Cardiac septum (tissue), 1 donor: Measurements from ENCODE around the gene PPP4R2. TPM values are rescaled to one million over a fixed set of nuclear protein-coding genes. Genes with fewer than 3 reads are reported as not detected.
"Not testable (repeated sequence)": the region's sequence is repeated elsewhere in the genome, so short reads cannot be mapped to it uniquely, and the experiment has no call there.

Experiments used
- DNase-seq: peaks from one replicate; pipeline ENCODE4 v3.0.0-alpha.2; 2020; ENCODE audit warnings: low spot score
- intact Hi-C: fragments of 100-400 bp; cut with DNase I; formaldehyde crosslinking; loops from one replicate; pipeline ENCODE4 v1.14.0; 2022
- total RNA-seq: library from RNA; stranded (reverse); fragmentation: NEBNext Ultra II Directional; extraction: Animal tissue kit (Norgen Biotek cat#: 25700); gene quantifications from one replicate; pipeline ENCODE4 v1.2.1, GENCODE V29; 2021
- donor health status: DM: no; HTN: no; CAD: no.

The PPP4R2 gene
- total RNA-seq, 1 donor from 2014 or later = 46.6 TPM

DNA sequence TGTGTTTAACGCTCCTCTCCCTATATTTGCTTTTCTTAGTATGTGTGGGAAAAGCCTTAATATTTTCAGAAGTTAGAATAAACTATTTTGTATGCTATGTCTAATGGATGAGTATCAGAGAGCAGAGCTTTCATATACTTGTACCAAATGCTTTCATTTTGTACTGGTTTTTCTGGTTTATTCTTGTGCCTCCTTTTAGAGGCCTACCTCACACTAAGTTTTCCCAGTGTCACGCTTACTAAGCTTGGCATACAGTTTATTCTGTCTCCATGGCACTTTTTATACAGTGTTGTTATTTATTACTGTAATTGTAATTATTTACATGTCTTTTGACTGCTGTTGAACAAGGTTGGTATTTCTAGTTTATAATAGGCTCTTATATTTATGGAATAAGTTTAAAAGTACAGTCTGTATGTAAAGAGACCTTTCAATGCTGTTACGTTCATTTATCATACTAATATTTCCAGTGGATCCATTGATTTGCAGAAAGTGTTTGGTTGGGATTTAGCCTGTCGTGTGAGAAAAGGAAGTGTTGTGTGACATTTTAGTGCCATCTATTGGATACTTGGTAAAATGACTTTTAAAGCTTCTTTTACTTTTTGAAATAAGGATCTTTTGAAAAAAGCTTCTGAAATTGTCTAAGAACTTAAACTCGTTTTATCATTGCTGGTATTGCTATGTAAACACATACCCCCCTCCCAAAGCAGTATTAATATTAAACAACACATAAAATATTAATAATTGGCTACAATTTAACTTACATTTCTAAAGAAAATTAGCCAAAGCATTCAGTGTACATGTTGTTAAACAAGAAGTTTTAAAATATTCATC, 59.6 kb downstream of the PPP4R2 start:
- intact Hi-C loops = loop anchor here (1.0 to 10.0 kb wide), 3 partner anchors 59 to 211 kb away; partner anchors contain the start of genes PPP4R2 and SHQ1

DNA sequence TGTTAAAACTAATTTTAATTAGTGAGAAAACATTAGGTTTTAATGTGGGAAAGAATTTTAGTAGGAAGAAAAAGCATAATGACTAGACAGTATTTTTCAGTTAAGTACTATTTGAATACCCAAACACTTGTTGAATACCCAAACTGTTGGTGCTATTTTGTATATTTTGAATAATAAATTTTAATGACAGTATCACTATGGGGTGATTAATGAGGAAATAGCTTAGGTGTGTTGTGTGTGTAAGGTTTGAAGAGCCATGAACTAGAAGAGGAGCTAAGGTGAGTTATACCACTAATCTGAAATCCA, 60.2 kb downstream of the PPP4R2 start:
- intact Hi-C loops = loop anchor here (1.0 to 10.0 kb wide), 3 partner anchors 59 to 212 kb away; partner anchors contain the start of genes PPP4R2 and SHQ1
- DNase-seq = no peak

More for the DNA sequence above, 59.6 kb downstream of the PPP4R2 start:
- DNase-seq = no peak

DNA sequence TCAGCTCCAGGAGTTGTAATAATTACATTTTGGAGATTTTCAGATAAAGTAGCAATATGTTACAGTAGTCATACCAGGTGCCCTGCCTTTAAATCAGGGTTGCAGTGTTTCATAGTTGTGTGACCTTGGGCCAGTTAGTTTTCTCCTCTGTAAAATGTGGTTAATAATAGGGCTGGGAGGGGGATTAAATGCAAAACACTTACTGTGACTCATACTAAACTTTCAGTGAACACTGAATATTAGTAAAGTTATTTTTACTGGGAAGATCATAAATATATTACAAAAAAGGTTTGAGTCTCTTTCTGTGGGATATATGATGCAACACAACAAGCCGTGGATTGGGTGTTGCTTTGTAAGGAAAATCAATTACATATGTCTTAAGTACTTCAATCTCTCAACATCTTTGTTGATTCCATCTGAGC, 63.7 kb downstream of the PPP4R2 start:
- intact Hi-C loops = no loop called here
- DNase-seq = no peak

DNA sequence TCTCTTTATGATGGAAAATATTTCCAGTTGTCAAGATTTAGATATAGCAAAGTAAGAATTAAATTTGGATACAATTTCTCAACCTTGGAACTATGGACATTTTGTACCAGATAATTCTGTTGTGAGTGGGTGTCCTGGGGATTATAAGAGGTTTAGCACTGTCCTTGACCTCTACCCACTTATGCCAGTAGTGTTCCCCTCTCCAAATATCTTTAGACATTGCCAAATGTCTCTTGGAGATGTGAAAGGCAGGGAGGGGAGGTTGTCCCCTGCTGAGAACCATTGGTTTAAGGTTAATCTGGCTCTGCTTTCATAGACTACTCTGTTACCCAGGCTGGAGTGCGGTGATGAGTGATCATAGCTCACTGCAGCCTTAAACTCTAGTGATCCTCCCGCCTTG, 64.8 kb downstream of the PPP4R2 start, which contains the start of gene EBLN2:
TSS of gene EBLN2 (plus strand) at position 244 of the 400 bp plus-strand sequence. CDS start 423 bp downstream, outside the sequence.
- intact Hi-C loops = no loop called here
- DNase-seq = no peak

DNA sequence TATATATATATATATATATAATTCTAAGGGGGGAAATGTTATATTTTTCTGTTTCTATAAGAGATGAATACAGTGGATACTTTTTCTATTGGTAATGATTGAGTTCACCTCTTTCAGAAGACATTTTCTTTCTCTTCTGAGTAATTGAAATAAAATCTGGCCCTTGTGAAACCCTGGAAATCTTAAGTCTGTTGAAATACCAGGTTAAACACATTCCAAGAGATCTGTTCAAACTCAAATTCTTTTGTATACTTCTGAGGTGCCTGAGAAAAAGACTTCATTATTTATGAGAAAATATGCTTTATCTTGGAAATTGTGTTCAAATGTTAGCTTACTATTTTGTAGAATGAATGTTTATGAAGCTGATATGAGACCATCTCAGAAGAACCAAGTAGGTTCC, 69.6 kb downstream of the PPP4R2 start:
- DNase-seq, intact Hi-C loops: not testable (repeated sequence)

DNA sequence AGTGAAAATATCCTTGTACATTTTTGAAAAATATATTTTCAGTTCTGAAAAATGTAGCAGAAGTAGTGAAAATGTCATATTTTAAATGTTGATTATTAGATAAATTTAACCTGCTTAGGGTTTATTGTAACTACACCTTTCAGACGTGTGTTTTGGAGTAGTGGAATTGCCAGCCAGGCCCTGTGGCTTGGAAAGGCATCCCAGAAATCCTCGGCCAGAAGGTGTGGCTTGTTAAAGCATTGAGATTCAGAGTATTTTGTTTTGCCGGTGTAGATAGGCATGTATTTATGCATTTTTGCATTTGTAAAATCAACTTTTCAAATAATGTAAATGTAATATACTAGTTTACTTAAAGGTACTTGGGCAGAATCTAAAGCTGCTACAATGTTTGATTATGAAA, 71.8 kb downstream of the PPP4R2 start:
- intact Hi-C loops = no loop called here
- no peak for DNase-seq

DNA sequence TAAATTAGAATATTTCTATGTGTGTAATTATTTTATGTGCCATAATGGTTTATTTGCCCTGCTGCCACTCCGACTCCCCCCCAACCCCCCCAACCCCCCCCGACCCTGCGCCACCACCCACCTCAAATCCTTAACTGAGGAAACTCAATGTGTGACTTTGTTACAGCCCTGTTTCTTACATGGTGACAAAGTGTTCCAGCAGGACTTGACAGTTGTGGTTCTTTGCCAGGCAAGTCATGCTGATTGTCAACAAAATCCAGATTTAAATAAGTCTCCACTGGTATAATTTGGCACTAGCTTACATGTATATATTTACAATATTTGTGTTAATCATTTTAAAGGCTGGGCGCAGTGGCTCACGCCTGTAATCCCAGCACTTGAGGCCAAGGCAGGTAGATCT, 72.6 kb downstream of the PPP4R2 start:
- DNase-seq = no peak
- intact Hi-C loops = no loop called here

DNA sequence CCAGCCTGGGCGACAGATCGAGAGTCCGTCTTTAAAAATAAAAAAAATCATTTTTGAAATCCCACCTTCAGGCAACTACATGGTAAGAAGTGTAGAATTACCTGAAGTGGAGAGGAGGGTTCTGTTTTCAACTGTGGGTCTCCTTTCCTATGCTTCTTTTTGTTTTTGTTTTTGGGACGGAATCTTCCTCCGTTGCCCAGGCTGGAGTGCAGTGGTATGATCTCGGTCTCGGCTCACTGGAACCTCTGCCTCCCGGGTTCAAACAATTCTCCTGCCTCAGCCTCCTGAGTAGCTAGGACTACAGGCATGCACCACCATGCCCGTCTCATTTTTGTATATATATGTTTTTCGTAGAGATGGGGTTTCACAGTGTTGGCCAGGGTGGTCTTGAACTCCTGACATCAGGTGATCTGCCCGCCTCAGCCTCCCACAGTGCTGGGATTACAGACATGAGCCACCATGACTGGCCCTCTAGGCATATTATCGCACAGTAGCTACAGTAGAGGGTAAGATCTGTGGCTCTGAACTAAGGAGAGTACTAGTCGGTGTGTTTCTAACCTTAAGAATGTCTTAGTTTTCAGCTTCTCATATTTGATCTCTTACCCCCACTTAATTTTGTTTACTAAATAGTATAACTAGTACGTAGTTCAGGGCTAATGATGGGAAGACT, 73.3 kb downstream of the PPP4R2 start:
- intact Hi-C loops = no loop called here
- DNase-seq = no peak

DNA sequence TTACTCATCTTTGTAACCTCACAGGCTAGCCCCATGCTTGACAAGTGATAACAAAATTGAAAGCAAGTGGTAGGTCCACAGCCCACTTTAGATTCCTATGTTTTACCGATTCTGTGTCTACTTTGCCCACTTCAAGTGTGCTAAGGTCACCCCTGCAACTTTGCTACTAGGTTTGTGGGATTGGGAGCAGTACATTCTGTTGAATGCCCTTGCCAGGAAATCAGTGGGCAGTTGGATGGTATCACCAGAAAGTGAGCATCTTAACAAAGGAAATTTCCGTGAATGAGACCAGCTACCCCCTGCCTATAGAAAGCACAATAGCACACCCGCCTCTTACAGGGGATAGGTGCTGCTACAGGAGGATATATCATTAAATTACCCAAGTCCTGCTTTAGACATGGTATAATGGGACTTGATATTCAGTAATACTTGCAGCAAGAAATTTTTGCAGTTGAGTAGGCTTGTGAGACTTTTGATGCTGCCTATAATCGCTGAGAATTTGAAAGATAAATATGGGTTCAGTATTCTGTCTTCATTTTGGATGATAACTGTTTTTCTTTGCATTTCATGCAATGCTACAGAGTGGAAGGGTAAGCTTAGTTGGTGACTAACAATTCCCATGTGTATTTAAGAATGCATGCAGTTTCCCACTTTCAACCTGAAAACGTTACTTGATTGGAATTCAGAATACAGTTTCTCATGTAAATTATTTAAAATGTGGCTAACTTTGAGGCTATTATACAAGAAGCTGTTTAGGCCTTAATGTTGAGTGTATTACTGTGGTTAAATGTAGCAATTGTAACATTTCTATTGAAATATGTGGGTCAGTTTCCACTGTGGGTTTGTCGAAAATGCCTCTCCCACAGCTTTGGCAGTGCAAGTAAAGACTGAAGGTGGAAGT, 74.3 kb downstream of the PPP4R2 start:
- intact Hi-C loops = no loop called here
- DNase-seq = no peak

DNA sequence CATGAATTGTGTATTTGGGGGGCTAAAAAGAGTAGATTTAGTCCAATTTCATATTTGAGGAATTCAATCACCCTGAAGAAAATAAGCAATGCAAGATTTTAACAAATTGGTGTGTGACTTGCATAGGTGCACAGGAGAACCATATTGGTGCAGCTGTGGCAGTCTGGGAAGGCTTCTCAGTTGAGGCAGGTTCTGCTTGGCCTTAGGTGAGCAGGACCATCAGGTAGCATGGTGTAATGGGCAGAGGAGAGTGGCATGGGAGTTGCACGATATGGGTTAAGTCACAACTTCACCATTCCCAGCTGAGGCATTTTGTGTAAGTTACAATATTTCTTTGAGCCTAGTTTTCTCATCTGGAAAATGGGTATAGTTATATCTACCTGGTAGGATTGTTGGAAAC, 75.3 kb downstream of the PPP4R2 start:
- DNase-seq = no peak
- intact Hi-C loops = no loop called here

DNA sequence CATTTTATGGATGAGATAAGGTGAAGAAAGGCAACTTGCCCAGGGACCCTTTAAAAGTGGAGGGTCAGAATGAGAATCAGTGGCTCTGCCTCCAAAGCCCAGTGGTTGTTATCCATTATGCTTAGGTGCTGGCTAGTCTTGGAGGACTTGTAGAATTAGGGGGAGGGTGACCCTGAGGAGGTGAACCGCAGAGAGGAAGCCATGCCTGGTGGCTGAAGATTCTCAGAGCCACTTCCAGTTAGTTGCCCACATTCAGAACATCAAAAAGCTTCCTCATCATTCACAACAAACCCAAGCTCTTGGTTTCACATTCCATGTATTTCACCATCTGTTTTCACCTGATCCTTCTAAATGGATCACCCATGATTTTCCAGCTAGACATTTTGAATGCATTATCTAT, 76.0 kb downstream of the PPP4R2 start:
- DNase-seq = no peak
- intact Hi-C loops = no loop called here

DNA sequence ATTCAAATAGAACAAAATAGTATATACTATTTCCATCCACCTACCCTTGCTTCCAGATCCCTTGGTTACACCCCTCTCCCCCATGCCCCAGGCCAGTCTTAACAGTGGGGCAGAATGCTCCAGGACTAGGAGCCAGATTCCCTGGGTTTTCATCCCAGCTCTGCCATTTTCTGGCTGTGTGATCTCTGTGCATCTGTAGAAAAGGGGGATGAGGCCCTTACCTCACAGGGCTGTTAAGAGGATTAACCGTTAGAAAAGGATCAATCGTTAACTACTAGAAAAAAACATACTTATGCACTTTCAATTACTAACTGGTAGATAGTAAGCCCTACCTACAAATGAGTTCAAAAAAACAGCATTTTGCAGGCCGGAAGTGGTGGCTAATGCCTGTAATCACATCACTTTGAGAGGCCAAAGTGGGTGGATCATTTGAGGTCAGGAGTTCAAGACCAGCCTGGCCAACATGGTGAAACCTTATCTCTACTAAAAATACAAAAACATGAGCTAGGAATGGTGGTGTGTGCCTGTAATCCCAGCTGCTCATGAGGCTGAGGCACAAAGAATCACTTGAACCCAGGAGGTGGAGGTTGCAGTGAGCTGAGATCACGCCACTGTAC, 76.6 kb downstream of the PPP4R2 start:
- intact Hi-C loops = no loop called here
- DNase-seq = no peak

DNA sequence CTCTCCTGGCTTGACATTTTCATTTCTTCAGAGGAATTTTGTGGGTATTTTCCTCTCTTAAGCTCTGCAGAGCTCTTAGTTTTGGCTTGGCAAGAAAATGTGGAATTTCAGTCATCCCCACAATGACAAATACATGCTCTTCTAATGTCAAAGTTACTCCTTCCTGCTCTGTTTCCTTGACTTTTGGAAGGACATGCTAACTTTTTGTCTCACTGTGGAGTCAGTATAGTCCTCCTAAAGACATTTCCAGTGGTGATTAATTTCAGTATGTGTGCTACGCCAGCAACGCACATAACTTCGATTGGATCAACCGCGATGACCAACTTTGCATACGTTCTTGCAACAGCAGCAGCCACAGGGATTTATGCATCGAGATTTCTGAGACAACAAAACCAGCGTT, 78.2 kb downstream of the PPP4R2 start:
- no peak for DNase-seq
- intact Hi-C loops = no loop called here

DNA sequence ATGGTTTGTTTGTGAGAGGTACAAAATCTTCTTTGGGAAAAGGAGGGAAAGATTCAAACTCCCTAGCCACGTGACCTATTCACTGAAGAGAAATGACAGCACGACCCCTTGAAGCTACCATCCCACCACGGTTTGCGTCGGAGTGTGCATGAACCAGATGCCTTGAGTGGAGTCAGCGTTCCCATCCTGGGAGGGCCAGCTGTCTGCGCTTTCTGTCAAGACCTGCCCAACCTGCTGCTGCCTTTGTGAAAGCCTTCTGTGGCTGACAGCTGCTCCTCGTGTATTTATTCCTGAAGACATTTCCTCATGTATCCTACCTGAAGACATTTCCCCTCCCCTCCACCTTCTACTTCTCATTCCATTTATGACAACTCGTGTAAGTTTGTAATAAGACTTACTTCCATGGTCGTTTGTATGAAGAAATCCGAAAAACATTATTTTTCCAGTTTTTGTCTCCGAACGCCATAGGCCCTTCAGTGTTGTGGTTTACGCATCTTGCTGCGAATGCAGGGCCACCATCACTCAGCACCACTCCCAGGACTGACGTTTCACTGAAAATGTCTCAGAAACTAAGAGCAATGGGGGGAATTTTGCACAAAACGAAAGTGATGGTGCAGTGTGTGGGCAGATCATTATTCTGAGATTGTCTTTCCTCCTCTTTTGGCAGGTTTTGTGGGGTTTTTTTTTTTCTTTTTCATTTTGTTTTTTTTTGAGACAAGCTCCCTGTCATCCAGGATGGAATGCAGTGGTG, 83.8 kb downstream of the PPP4R2 start:
- intact Hi-C loops = loop anchor here (10.0 kb wide), 1 partner anchor 1206 kb away; no protein-coding TSS in a partner anchor
- DNase-seq = no peak

DNA sequence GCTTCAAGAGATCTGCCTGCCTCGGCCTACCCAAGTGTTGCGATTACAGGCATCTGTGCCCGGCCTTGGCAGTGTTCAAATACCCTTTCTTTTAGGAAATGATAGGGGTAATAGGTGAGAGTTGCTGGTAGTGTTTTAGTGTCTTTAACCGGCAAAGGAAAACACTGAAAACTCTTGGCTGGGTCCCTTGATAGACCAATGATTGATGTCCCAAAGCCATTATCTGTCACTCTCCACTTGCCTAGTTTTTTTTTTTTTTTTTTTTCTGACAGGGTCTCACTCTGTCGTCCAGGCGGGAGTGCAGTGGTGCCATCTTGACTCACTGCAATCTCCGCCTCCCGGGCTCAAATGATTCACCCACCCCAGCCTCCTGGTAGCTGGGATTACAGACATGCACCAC, 84.5 kb downstream of the PPP4R2 start:
- DNase-seq = no peak
- intact Hi-C loops = loop anchor here (10.0 kb wide), 1 partner anchor 1206 kb away; no protein-coding TSS in a partner anchor

DNA sequence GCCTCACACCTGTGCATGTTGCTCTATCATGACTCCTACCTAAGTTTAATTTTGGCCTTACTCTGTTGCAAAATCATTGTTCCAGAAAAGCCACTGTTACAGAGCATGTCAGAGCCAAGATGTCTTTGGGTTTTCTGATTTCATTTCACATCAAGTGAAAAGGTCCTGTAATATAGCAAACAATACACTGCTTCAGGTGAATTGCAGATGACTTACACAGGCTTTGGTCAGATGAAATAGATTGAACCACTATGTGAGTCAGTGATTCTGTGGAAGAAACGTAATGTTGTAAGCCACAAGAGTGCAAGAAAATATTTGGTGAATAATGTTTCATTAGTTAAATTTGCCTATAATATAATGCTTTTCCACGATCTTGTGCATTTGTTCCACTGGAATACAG, 87.6 kb downstream of the PPP4R2 start:
- intact Hi-C loops = loop anchor here (10.0 kb wide), 1 partner anchor 1209 kb away; no protein-coding TSS in a partner anchor
- no peak for DNase-seq

DNA sequence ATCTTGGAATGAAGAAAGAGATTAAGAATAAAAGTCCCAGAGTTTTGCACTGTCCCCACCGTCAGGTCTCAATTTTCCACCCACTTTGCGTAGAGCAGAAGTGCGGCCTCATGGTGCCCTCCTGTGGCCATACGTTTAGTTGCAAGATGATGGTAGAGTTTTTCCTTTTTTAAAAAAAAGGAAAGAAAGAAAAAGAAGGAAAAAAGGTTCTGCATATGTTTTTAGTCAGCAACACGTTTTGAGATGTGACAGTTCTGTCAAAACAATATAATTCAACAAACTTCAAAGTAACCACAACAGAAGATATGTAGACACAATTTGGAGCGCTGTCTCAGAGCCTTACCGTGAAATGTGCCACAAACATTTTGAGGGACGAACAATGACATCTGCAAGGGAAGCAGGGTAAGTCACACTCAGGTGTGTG, 89.5 kb downstream of the PPP4R2 start:
- intact Hi-C loops = loop anchor here (2.0 to 10.0 kb wide), 2 partner anchors 147 to 1211 kb away; no protein-coding TSS in a partner anchor
- peak; percentile 61 for DNase-seq

DNA sequence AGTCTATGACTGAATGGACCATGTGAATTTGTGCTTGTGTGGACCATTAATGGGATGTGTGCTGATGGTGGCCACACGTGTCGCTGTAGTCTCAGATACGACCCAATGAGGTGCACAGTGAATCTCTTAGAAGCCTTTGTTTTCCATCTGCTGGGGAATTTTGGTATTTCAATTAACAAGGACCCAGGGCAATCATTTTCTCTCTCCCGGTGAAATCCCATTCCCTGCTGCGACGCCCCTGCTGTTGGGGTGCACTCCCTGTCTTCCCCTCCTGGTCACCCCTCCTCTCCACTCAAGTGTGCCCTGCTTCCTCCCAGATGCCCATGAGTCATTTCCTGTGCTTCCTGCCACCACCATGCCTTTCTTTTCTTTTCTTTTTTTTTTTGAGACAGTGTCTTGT, 97.5 kb downstream of the PPP4R2 start:
- no peak for DNase-seq
- intact Hi-C loops = no loop called here

DNA sequence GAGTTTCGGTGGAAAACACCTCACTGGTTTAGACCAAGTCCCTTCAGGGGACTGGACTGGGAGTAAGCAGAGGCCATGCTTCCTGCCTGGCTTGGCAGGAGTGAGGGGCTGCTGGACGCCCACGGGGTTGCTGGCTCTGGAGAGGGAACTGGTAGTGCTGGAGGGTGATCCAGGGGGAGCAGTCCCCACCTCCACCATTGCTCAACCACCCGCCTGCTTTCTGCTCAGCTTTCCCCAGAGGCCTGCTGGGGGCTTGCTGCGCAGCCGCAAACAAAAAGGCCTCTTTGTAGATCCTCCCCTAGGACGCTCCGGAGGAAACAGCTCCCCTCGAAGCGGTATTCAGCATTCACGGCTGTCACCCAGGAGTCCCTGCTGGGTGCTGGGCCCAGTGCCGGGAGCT, 98.3 kb downstream of the PPP4R2 start:
- no peak for DNase-seq
- intact Hi-C loops = no loop called here
